ENCODE measurements around the gene TRIM10.
"Not testable (repeated sequence)": the region's sequence is repeated elsewhere in the genome, so short reads cannot be mapped to it uniquely, and the experiment has no call there.

The TRIM10 gene

DNA sequence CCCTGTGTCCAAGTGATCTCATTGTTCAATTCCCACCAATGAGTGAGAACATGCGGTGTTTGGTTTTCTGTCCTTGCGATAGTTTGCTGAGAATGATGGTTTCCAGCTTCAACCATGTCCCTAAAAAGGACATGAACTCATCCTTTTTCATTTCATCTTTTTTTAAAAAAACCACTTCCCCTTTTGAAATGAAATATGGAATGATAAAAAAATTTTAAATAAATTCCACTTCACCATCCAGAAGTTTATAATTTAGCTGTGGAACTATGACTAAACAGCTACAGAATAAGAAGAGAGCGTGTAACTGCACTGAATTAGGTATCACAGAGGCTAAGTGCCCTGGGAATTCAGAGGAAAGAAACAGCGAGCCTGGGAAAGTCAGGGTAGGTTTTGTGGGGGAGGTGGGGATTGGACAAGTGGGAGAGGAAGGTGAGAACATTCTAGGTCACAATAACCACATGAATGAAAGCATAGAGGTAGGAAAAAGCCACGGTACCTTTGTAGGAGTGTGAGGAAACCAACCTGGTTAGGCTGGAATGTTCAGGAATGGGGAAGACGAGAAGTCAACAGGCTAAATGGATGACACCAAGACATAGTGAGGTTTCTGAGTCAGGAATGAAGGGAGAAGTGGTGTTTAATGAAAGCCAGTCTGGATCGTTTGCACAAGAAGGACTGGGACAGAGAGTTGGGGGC is 11.0 kb downstream of the TRIM10 start:
- no peaks in the 10 kb centered on the region for H3K27me3 ChIP-seq (ENCODE audit: control insufficient read depth, insufficient read depth, low read length)

DNA sequence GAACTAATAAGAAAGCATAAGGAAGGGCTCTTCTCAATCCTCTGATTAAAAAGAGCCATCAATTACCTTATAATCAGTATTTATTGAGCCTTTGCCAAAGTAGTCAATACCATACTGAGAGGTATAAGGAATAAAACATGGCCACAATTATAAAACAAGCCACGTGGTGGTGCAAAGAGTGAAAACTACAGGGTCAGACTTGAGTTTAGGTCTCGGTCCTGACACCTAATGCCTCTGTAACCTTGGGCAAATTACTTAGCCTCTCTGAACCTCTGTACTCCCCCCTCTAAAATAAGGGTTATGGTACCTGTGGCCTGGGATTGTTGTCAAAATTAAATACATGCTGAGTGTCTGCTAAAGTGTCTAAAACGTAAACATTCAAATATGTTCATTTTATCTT is 11.8 kb downstream of the TRIM10 start:
- Histone ChIP-seq H3K27me3 (ENCODE audit: control insufficient read depth, insufficient read depth, low read length) (no peaks in the 10 kb centered on the region), H3K36me3 (ENCODE audit: control insufficient read depth, low read depth, low read length) (no peaks in the 10 kb centered on the region), H3K9ac (ENCODE audit: low read length) (no peak overlapping the region), H3K4me3 (ENCODE audit: low read length) (no peak overlapping the region), H3K27ac (ENCODE audit: low read length) (no peak overlapping the region), H3K4me1 (ENCODE audit: control insufficient read depth, low read depth, low read length) (peaks cover 9% of the 10 kb centered on the region), H3K9me3 (ENCODE audit: control insufficient read depth, low read depth, low read length) (no peaks in the 10 kb centered on the region)

More for the DNA sequence above, 11.0 kb downstream of the TRIM10 start:
- H3K4me3 ChIP-seq (ENCODE audit: low read length) = no peak overlapping the region
- no peaks in the 10 kb centered on the region for H3K9me3 ChIP-seq (ENCODE audit: control insufficient read depth, low read depth, low read length)
- H3K27ac ChIP-seq (ENCODE audit: low read length) = no peak overlapping the region
- H3K4me1 ChIP-seq (ENCODE audit: control insufficient read depth, low read depth, low read length) = peaks cover 9% of the 10 kb centered on the region
- no peaks in the 10 kb centered on the region for H3K36me3 ChIP-seq (ENCODE audit: control insufficient read depth, low read depth, low read length)
- H3K9ac ChIP-seq (ENCODE audit: low read length) = no peak overlapping the region

DNA sequence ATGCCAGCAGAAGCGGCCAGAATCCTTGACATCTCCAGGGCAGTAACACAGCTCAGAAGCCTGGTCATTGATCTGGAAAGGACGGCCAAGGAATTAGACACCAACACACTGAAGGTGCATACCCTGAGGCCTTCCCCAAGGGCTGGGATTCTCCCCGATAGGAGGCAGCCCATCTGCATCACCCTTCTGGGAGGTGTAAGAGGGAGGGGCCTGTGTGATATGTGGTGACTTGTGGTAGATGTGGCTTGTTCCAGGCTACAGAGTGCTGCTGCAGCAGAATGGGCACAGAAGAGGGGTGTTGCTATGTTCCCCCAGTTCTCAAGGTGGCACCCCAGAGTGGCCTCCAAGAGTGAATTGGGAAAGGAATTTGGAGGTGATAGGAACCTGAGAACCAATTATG is 13.9 kb downstream of the TRIM10 start:
- Histone ChIP-seq H3K9ac (ENCODE audit: low read length) (no peak overlapping the region), H3K27ac (ENCODE audit: low read length) (no peak overlapping the region)

DNA sequence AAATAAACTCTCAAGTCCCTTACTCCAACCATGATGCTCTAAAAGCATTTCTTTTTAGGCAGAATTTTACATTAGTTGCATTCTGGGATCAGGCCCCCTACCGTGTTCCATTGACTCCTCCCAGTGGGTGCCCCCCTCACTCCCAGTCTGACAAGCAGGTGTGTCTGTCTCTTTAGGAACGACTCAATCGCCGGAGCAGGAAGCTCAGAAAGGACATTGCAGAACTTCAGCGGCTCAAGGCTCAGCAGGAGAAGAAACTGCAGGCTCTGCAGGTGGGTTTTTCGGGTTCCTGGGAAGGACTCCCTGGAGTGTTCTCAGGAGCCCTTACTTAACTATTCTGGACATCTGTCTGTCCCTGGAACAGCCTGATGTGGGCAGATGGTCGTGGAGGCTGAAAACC is 15.2 kb downstream of the TRIM10 start:
- Histone ChIP-seq H3K4me1 (ENCODE audit: control insufficient read depth, low read depth, low read length) (peaks cover 9% of the 10 kb centered on the region), H3K36me3 (ENCODE audit: control insufficient read depth, low read depth, low read length) (no peaks in the 10 kb centered on the region), H3K4me3 (ENCODE audit: low read length) (no peak overlapping the region), H3K9ac (ENCODE audit: low read length) (no peak overlapping the region), H3K27me3 (ENCODE audit: control insufficient read depth, insufficient read depth, low read length) (no peaks in the 10 kb centered on the region), H3K9me3 (ENCODE audit: control insufficient read depth, low read depth, low read length) (no peaks in the 10 kb centered on the region), H3K27ac (ENCODE audit: low read length) (no peak overlapping the region)

More for the DNA sequence above, 13.9 kb downstream of the TRIM10 start:
- H3K4me1 ChIP-seq (ENCODE audit: control insufficient read depth, low read depth, low read length) = peaks cover 9% of the 10 kb centered on the region
- H3K36me3 ChIP-seq (ENCODE audit: control insufficient read depth, low read depth, low read length) = no peaks in the 10 kb centered on the region
- no peaks in the 10 kb centered on the region for H3K9me3 ChIP-seq (ENCODE audit: control insufficient read depth, low read depth, low read length)
- H3K4me3 ChIP-seq (ENCODE audit: low read length) = no peak overlapping the region
- no peaks in the 10 kb centered on the region for H3K27me3 ChIP-seq (ENCODE audit: control insufficient read depth, insufficient read depth, low read length)

DNA sequence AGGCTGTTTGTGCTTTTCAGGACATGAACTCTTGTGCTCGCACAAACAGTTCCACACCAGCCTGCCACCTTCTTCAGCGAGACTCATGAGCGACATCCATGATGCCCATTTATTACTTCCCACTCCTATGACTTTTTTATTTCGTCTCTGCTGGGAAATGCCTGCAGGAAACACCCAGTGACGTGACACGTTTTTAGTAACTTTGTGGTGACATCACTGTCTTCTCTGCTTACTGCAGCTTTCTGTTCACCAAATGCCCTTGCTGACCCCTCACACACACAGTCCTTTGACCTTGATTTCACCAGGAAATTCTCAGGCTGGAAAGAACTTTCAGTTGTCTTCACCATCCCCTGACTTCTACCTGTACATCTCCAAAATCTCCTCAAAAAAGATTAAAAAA is 16.2 kb downstream of the TRIM10 start:
- Histone ChIP-seq H3K4me1 (ENCODE audit: control insufficient read depth, low read depth, low read length) (peaks cover 9% of the 10 kb centered on the region), H3K27me3 (ENCODE audit: control insufficient read depth, insufficient read depth, low read length) (no peaks in the 10 kb centered on the region), H3K4me3 (ENCODE audit: low read length) (no peak overlapping the region), H3K27ac (ENCODE audit: low read length) (no peak overlapping the region), H3K9me3 (ENCODE audit: control insufficient read depth, low read depth, low read length) (no peaks in the 10 kb centered on the region), H3K36me3 (ENCODE audit: control insufficient read depth, low read depth, low read length) (no peaks in the 10 kb centered on the region), H3K9ac (ENCODE audit: low read length) (no peak overlapping the region)

DNA sequence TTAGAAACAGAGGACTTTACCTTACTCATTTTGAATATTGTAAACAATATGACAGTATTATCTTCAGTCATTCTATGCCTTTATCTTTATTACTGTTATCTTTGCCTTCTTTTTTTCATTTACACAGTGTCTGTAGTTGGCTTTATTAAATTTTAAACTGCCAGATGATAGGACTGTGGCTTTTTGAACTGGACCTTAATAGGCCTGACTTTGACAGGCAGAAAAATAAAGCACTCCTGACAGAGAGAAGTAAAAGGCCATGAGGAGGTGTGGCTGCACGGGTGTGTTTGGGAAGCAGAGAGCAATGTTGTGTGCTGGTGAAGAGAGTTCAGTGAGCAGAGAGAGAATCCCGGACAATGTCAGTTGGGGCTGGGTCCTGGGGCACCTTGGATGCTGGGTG is 17.2 kb downstream of the TRIM10 start:
- Histone ChIP-seq H3K36me3 (ENCODE audit: control insufficient read depth, low read depth, low read length) (no peaks in the 10 kb centered on the region), H3K4me1 (ENCODE audit: control insufficient read depth, low read depth, low read length) (peaks cover 9% of the 10 kb centered on the region), H3K27me3 (ENCODE audit: control insufficient read depth, insufficient read depth, low read length) (no peaks in the 10 kb centered on the region), H3K4me3 (ENCODE audit: low read length) (no peak overlapping the region), H3K27ac (ENCODE audit: low read length) (no peak overlapping the region), H3K9me3 (ENCODE audit: control insufficient read depth, low read depth, low read length) (no peaks in the 10 kb centered on the region), H3K9ac (ENCODE audit: low read length) (no peak overlapping the region)

DNA sequence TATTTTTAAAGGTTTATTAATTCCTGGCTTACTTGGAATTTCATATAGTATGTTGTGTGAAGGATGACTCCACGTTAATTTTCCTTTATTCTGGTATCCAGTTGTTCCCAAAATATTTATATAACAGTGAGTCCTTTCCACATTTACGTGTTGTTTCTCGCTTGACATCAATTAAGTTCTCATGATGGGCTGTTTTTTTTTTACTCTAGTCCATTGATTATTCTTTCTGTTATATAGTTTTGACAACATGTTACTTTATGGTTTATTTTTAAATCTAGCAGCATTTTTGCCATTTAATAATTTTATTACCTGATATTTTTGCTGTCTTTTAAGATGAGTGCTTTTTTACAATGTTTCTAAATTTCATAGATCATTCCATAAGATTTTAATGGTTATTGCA is 18.3 kb downstream of the TRIM10 start:
- H3K27ac ChIP-seq (ENCODE audit: low read length) = no peak overlapping the region
- no peak overlapping the region for H3K4me3 ChIP-seq (ENCODE audit: low read length)
- no peaks in the 10 kb centered on the region for H3K9me3 ChIP-seq (ENCODE audit: control insufficient read depth, low read depth, low read length)
- no peaks in the 10 kb centered on the region for H3K27me3 ChIP-seq (ENCODE audit: control insufficient read depth, insufficient read depth, low read length)
- no peak overlapping the region for H3K9ac ChIP-seq (ENCODE audit: low read length)
- H3K4me1 ChIP-seq (ENCODE audit: control insufficient read depth, low read depth, low read length) = peaks cover 9% of the 10 kb centered on the region
- no peaks in the 10 kb centered on the region for H3K36me3 ChIP-seq (ENCODE audit: control insufficient read depth, low read depth, low read length)

DNA sequence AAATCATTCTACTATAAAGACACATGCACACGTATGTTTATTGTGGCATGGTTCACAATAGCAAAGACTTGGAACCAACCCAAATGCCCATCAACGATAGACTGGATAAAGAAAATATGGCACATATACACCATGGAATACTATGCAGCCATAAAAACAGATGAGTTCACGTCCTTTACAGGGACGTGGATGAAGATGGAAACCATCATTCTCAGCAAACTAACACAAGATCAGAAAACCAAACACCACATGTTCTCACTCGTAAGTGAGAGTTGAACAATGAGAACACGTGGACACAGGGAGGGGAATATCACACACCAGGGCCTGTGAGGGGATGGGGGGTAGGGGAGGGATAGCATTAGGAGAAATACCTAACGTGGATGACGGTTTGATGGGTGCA is 20.8 kb downstream of the TRIM10 start:
- not testable (repeated sequence) for H3K4me3 ChIP-seq (ENCODE audit: low read length); H3K4me1 ChIP-seq (ENCODE audit: control insufficient read depth, low read depth, low read length); H3K27ac ChIP-seq (ENCODE audit: low read length); H3K27me3 ChIP-seq (ENCODE audit: control insufficient read depth, insufficient read depth, low read length); H3K36me3 ChIP-seq (ENCODE audit: control insufficient read depth, low read depth, low read length); H3K9me3 ChIP-seq (ENCODE audit: control insufficient read depth, low read depth, low read length); H3K9ac ChIP-seq (ENCODE audit: low read length)

DNA sequence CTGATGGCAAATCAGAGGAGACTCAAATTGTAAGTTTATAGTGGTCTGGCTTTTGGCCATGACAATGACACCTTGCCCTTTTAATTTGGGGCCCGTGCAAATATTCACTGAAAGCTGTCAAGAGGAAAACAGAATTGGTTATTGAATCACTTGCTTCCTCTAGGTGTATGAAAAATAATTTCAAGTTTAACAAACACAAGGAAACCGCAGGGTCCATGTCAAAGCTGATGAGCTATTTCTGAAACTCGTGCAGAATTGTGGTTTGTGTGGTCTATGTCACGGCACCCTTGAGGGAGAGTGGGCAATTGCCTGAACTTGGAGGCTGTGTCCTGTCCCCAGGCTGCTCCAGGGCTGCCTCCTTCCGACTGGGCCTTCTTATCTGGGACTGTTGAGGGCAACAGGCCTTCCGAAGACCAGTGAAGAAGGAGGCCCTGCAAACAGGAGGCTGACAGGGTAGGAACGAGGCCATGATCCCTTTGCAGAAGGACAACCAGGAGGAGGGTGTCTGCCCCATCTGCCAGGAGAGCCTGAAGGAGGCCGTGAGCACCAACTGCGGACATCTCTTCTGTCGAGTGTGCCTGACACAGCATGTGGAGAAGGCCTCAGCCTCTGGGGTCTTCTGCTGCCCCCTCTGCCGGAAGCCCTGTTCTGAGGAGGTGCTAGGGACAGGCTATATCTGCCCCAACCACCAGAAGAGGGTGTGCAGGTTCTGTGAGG is 24.3 kb downstream of the TRIM10 start:
- H3K27ac ChIP-seq (ENCODE audit: low read length) = no peak overlapping the region
- peaks cover 7% of the 10 kb centered on the region for H3K27me3 ChIP-seq (ENCODE audit: control insufficient read depth, insufficient read depth, low read length)
- no peaks in the 10 kb centered on the region for H3K36me3 ChIP-seq (ENCODE audit: control insufficient read depth, low read depth, low read length)
- no peak overlapping the region for H3K4me3 ChIP-seq (ENCODE audit: low read length)
- no peaks in the 10 kb centered on the region for H3K9me3 ChIP-seq (ENCODE audit: control insufficient read depth, low read depth, low read length)
- no peak overlapping the region for H3K9ac ChIP-seq (ENCODE audit: low read length)
- H3K4me1 ChIP-seq (ENCODE audit: control insufficient read depth, low read depth, low read length) = no peaks in the 10 kb centered on the region

DNA sequence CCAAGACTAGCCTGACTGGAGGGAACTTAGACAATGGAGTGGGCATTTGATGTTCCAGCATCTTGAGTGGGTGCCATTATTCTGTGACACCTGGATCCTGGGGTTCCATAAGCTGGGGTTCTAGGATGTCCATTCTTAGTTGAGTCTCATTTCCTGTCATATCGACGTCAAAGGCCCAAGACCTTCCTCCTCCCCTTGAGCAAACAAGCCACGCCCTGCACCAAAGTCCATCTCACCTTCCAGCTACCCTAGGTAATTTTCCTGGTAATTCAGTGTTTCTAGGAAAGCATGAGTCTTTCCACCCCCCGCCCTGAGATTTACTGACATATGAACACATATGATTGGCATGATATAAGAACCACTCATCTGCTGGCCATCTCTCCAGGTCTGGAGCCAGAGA is 25.3 kb downstream of the TRIM10 start, which contains the start of gene TRIM40:
Gene TRIM40, plus strand, starts transcription at position 384 of the 400 bp plus-strand sequence. CDS start 897 bp downstream, outside the sequence.
- Histone ChIP-seq H3K9ac (ENCODE audit: low read length) (no peak within 1 kb of the TSS), H3K9me3 (ENCODE audit: control insufficient read depth, low read depth, low read length) (no peaks in the 10 kb centered on the region), H3K36me3 (ENCODE audit: control insufficient read depth, low read depth, low read length) (no peaks in the 10 kb centered on the region), H3K27ac (ENCODE audit: low read length) (no peak within 1 kb of the TSS), H3K27me3 (ENCODE audit: control insufficient read depth, insufficient read depth, low read length) (peaks cover 17% of the 10 kb centered on the region), H3K4me3 (ENCODE audit: low read length) (no peak within 1 kb of the TSS), H3K4me1 (ENCODE audit: control insufficient read depth, low read depth, low read length) (no peaks in the 10 kb centered on the region)

DNA sequence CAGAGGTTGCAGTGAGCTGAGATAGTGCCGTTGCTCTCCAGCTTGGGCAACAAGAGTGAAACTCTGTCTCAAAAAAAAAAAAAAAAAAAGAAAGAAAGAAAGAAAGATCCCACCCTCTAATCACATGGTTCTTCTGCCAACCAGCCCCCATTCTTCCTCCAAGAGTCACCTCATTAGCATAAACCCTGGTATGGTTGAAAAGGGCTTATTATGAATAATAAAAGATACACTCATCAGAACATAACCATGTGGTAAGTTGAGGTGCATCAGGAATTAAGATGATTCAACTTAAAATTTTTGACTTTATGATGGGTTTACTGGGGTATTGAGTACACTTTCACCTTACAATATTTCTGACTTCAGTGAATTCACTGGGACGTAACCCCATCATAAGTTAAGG is 25.9 kb downstream of the TRIM10 start:
- no peaks in the 10 kb centered on the region for H3K4me1 ChIP-seq (ENCODE audit: control insufficient read depth, low read depth, low read length)
- no peaks in the 10 kb centered on the region for H3K36me3 ChIP-seq (ENCODE audit: control insufficient read depth, low read depth, low read length)
- peaks cover 23% of the 10 kb centered on the region for H3K27me3 ChIP-seq (ENCODE audit: control insufficient read depth, insufficient read depth, low read length)
- no peaks in the 10 kb centered on the region for H3K9me3 ChIP-seq (ENCODE audit: control insufficient read depth, low read depth, low read length)
- H3K27ac ChIP-seq (ENCODE audit: low read length) = no peak overlapping the region
- H3K9ac ChIP-seq (ENCODE audit: low read length) = no peak overlapping the region
- no peak overlapping the region for H3K4me3 ChIP-seq (ENCODE audit: low read length)
